Ishikawa (cell line): ENCODE results near the gene GNG2.

Experiments
- CEBPB ChIP-seq: IDR thresholded peaks from 2 replicates; pipeline ENCODE4 v1.6.1; 2012
- EGR1 ChIP-seq: IDR thresholded peaks from 2 replicates; pipeline ENCODE4 v1.6.1; 2012
- EP300 ChIP-seq: IDR thresholded peaks from 2 replicates; pipeline ENCODE4 v1.6.1; 2012; ENCODE audit warnings: borderline replicate concordance
- MAX ChIP-seq: IDR thresholded peaks from 2 replicates; pipeline ENCODE4 v1.6.1; 2012
- NFIC ChIP-seq: IDR thresholded peaks from 2 replicates; pipeline ENCODE4 v1.6.1; 2012
- REST ChIP-seq: IDR thresholded peaks from 2 replicates; pipeline ENCODE4 v1.6.1; 2012; ENCODE audit warnings: low read depth, mild to moderate bottlenecking
- TAF1 ChIP-seq: IDR thresholded peaks from 2 replicates; pipeline ENCODE4 v1.6.1; 2012; ENCODE audit warnings: low read depth, mild to moderate bottlenecking
- USF1 ChIP-seq: IDR thresholded peaks from 2 replicates; pipeline ENCODE4 v1.6.1; 2012
- YY1 ChIP-seq: IDR thresholded peaks from 2 replicates; pipeline ENCODE4 v1.6.1; 2012; ENCODE audit warnings: low read depth

- TF ChIP-seq USF1 (no peak), EP300 (no peak), REST (no peak), CEBPB (no peak), NFIC (no peak), MAX (no peak), YY1 (no peak), TAF1 (no peak), EGR1 (no peak)
Measured at GRCh38 chr14:51816031-51816430, 44.4 kb upstream of the GNG2 start.
